HepG2 (cell line): Measurements from ENCODE around the gene PNMA8B. TPM values are rescaled to one million over a fixed set of nuclear protein-coding genes. Genes with fewer than 3 reads are reported as not detected.

Experiments
- ATAC-seq: fragments of 200-7000 bp; cut with Tn5 transposase; 3 replicates; pipeline ENCODE4 v1.9.1; 2020; ENCODE audit warnings: mild to moderate bottlenecking, moderate library complexity
- BruUV-seq: library from RNA; stranded (reverse); fragments of 400-500 nt; replicated peaks from 2 replicates; lab custom pipeline; 2021; lab: Mats Ljungman, UMichigan
- CTCF ChIA-PET: fragments of 300-600 bp; formaldehyde crosslinking; extraction: SDS; loops from one replicate; lab custom pipeline; 2021; ENCODE audit warnings: low total read pairs, inconsistent platforms, low intra/inter-chr PET ratio; lab: Yijun Ruan, JAX
- POLR2A ChIA-PET: fragments of 350-600 bp; sonication (Branson Sonifier 250); formaldehyde crosslinking; loops from one replicate; lab custom pipeline; 2020; ENCODE audit warnings: antibody characterized with exemption, inconsistent platforms; lab: Yijun Ruan, JAX
- DNase-seq: peaks from one replicate; pipeline ENCODE4 v3.0.0-alpha.2; 2015; ENCODE audit warnings: low spot score
- FAIRE-seq: peaks from 3 replicates; lab custom pipeline; 2011; peaks lifted over from hg19 to GRCh38; lab: Jason Lieb, UNC
- H2AFZ ChIP-seq: one replicate; pipeline ENCODE4 v1.6.1; 2011; ENCODE audit warnings: low read length, inconsistent platforms
- H3K27ac ChIP-seq: fragments of 300-600 bp; 3 replicates; pipeline ENCODE4 v1.8.0; 2011; ENCODE audit warnings: mixed run types, mild to moderate bottlenecking, mixed read lengths, low read length, inconsistent platforms; ENCODE audit not compliant: insufficient read depth; ENCODE audit errors: extremely low read length
- H3K27me3 ChIP-seq, 2 experiments: fragments of 200-600 bp in 1 of 2; 2 replicates in 1 of 2; 3 replicates in 1 of 2; pipeline versions ENCODE4 v1.6.0 to v1.8.0; 2011; ENCODE audit warnings: low read length in 2 of 2, mild to moderate bottlenecking in 2 of 2, moderate library complexity in 2 of 2, inconsistent platforms in 1 of 2; ENCODE audit not compliant: insufficient read depth in 2 of 2, control insufficient read depth in 1 of 2
- H3K36me3 ChIP-seq, 2 experiments: fragments of 200-600 bp in 1 of 2; replicated peaks in 1 of 2; 2 replicates in 1 of 2; 3 replicates in 1 of 2; pipeline versions ENCODE4 v1.5.1 to v1.8.0; 2011; ENCODE audit warnings: low read length in 2 of 2, inconsistent platforms in 1 of 2; ENCODE audit not compliant: insufficient read depth in 2 of 2, control insufficient read depth in 1 of 2
- H3K4me1 ChIP-seq: 2 replicates; pipeline ENCODE4 v1.5.1; 2012; ENCODE audit warnings: low read length, inconsistent platforms; ENCODE audit not compliant: insufficient read depth
- H3K4me2 ChIP-seq: 2 replicates; pipeline ENCODE4 v1.6.0; 2011; ENCODE audit warnings: low read depth, low read length, inconsistent platforms
- H3K4me3 ChIP-seq, 3 experiments: fragments of 200-600 bp in 1 of 3; sonication (generic), shearing (Covaris generic) in 1 of 3; replicated peaks in 1 of 3; 2 replicates each; pipeline ENCODE4 v1.5.1; 2011 to 2016; ENCODE audit warnings: low read length in 3 of 3, inconsistent platforms in 2 of 3, low read depth in 2 of 3, mild to moderate bottlenecking in 2 of 3, control low read depth in 1 of 3, mixed read lengths in 1 of 3; ENCODE audit not compliant: insufficient read depth in 1 of 3
- H3K79me2 ChIP-seq: one replicate; pipeline ENCODE4 v1.6.1; 2011; ENCODE audit warnings: low read length, inconsistent platforms; ENCODE audit not compliant: insufficient read depth
- H3K9ac ChIP-seq: 2 replicates; pipeline ENCODE4 v1.6.0; 2011; ENCODE audit warnings: mild to moderate bottlenecking, low read depth, low read length, inconsistent platforms; ENCODE audit not compliant: insufficient read depth
- H3K9me3 ChIP-seq: 2 replicates; pipeline ENCODE4 v1.5.1; 2012; ENCODE audit warnings: mild to moderate bottlenecking, low read length
- H4K20me1 ChIP-seq: 2 replicates; pipeline ENCODE4 v1.6.0; 2011; ENCODE audit warnings: inconsistent platforms, mild to moderate bottlenecking, low read length, moderate library complexity; ENCODE audit not compliant: insufficient read depth
- CTCF ChIP-seq: sonication (generic); formaldehyde crosslinking; IDR thresholded peaks from 2 replicates; pipeline ENCODE4 v1.5.0; 2020; ENCODE audit warnings: mild to moderate bottlenecking, missing genetic modification reagents, moderate library complexity
- EP300 ChIP-seq, 3 experiments: sonication (generic) in 1 of 3; formaldehyde crosslinking in 1 of 3; IDR thresholded peaks; 2 replicates each; pipeline versions ENCODE4 v1.5.1 to v1.6.1; 2011 to 2020; ENCODE audit warnings: low read depth in 2 of 3, low read length in 2 of 3, borderline replicate concordance in 1 of 3, improper control_type of control experiment in 1 of 3, mild to moderate bottlenecking in 1 of 3, missing genetic modification reagents in 1 of 3, moderate library complexity in 1 of 3
- GMEB2 ChIP-seq: IDR thresholded peaks from 2 replicates; pipeline ENCODE4 v1.6.1; 2016; ENCODE audit warnings: missing biosample characterization, missing genetic modification reagents, low read depth
- HMG20B ChIP-seq: conservative IDR thresholded peaks from 2 replicates; pipeline ENCODE4 v1.6.1; 2016; ENCODE audit warnings: missing genetic modification reagents, missing compliant biosample characterization
- MEIS1 ChIP-seq: sonication (generic); formaldehyde crosslinking; IDR thresholded peaks from 2 replicates; pipeline ENCODE4 v1.9.0; 2021; ENCODE audit warnings: mild to moderate bottlenecking, missing genetic modification reagents, moderate library complexity, borderline replicate concordance
- NAIF1 ChIP-seq: sonication (generic); formaldehyde crosslinking; IDR thresholded peaks from 2 replicates; pipeline ENCODE4 v1.5.0; 2020; ENCODE audit warnings: mild to moderate bottlenecking, missing genetic modification reagents, borderline replicate concordance
- PLSCR1 ChIP-seq: sonication (generic); formaldehyde crosslinking; IDR thresholded peaks from 2 replicates; pipeline ENCODE4 v1.5.0; 2020; ENCODE audit warnings: missing genetic modification reagents, mild to moderate bottlenecking, borderline replicate concordance
- PRDM15 ChIP-seq: sonication (generic); formaldehyde crosslinking; IDR thresholded peaks from 2 replicates; pipeline ENCODE4 v1.4.0; 2020; ENCODE audit warnings: missing genetic modification reagents
- SMC3 ChIP-seq: IDR thresholded peaks from 2 replicates; pipeline ENCODE4 v1.6.1; 2011; ENCODE audit warnings: low read length, improper control_type of control experiment
- WGBS: methylation state at CpG from one replicate; pipeline ENCODE4 v1.1.6; 2017; ENCODE audit warnings: low lambda C conversion rate; 5-methylcytosine and 5-hydroxymethylcytosine counted together
- in situ Hi-C: cut with HindIII; loops from 2 replicates; pipeline ENCODE4 v1.10.0; 2017; ENCODE audit warnings: low pct_unique_long_range_greater_than_20kb; ENCODE audit not compliant: extremely low pct_ligation_motif_present
- intact Hi-C: fragments of 100-400 bp; cut with micrococcal nuclease; formaldehyde crosslinking; loops from one replicate; pipeline ENCODE4 v1.10.0; 2022; ENCODE audit not compliant: unreplicated experiment
- polyA plus RNA-seq, 8 experiments: library from polyadenylated mRNA; depleted of rRNA in 3 of 8; stranded (reverse) in 7 of 8; unstranded in 1 of 8; fragments of >200 nt; fragmentation: Illumina TruSeq in 4 of 8; extraction: Trizol in 4 of 8; gene quantifications; 2 replicates each; pipeline versions ENCODE4 v1.2.1 to v1.2.3, GENCODE V29; 2011 to 2016; ENCODE audit warnings: low read depth in 4 of 8, missing spikeins in 1 of 8, mixed read lengths in 1 of 8; ENCODE audit not compliant: insufficient read depth in 1 of 8
- total RNA-seq, 5 experiments: library from RNA; depleted of rRNA; stranded (reverse); fragments of >200 nt; fragmentation: Illumina TruSeq; extraction: Trizol; gene quantifications; 2 replicates each; pipeline ENCODE4 v1.2.3, GENCODE V29; 2016; ENCODE audit warnings: low read depth in 1 of 5

Gene PNMA8B
- total and polyA plus RNA-seq, 2 of the 13 experiments (the other 11 are each of a cell fraction or from before 2014, with no cell fraction given): not detected

- TF ChIP-seq PRDM15: peak; percentile 83; the same call in 1 of the 2 replicates
- peak; percentile 93 for TF ChIP-seq SMC3
Observed at GRCh38 chr19:46529622-46530451, 34.2 kb upstream of the PNMA8B start (continued).

GRCh38 chr19:46528601-46529590 is 33.2 kb upstream of the PNMA8B start:
- H3K4me2 ChIP-seq: no peak overlapping the region
- WGBS: 35% methylated on average over 23 of the region's 25 CpGs
- ATAC-seq: no peak
- TF ChIP-seq CTCF (CRISPR knock-in tag) (no peak), GMEB2 (CRISPR knock-in tag) (no peak), MEIS1 (CRISPR knock-in tag) (no peak), PLSCR1 (CRISPR knock-in tag) (no peak), NAIF1 (no peak), HMG20B (CRISPR knock-in tag) (no peak), EP300 (IDR thresholded peaks at IDR 0.05; ENCODE audit: low read depth in 2 of 2, low read length in 2 of 2) (no peak), EP300 (CRISPR knock-in tag; IDR thresholded peaks at IDR 0.05; ENCODE audit: borderline replicate concordance) (no peak)

More at GRCh38 chr19:46528601-46529590, 33.2 kb upstream of the PNMA8B start:
- FAIRE-seq (no peak), DNase-seq (no peak)
- no peak overlapping the region for H3K4me3 ChIP-seq
- no peaks in the 10 kb centered on the region for H3K79me2 ChIP-seq
- H2AFZ ChIP-seq: no peak overlapping the region
- no peaks in the 10 kb centered on the region for H3K9me3 ChIP-seq
- no peaks in the 10 kb centered on the region for H3K36me3 ChIP-seq
- peaks cover 0 to 2% of the 10 kb centered on the region in 2 experiments; a peak in 2 of 5 replicates for H3K27me3 ChIP-seq
- H4K20me1 ChIP-seq: no peaks in the 10 kb centered on the region; the same call in 1 of the 2 replicates
- ChIA-PET CTCF (interaction anchor here (1.0 to 3.1 kb wide), 5 partner anchors 10 to 133 kb away, joined by 3 to 27 read pairs (median 8); partner anchors contain the start of gene DACT3), POLR2A (interaction anchor here (1.1 kb wide), 1 partner anchor 335 kb away, joined by 3 read pairs; no protein-coding TSS in a partner anchor)
- no TSS peak for BruUV-seq
- H3K27ac ChIP-seq: no peak overlapping the region
- H3K4me1 ChIP-seq: peaks cover 10% of the 10 kb centered on the region; the same call in 1 of the 2 replicates
- intact Hi-C loops (loop anchor here (1.0 kb wide), 1 partner anchor 13 kb away; no protein-coding TSS in a partner anchor), in situ Hi-C loops (no loop called here)
- H3K9ac ChIP-seq: no peak overlapping the region
